ENCODE measurements around the gene PKN3.

Gene PKN3

GRCh38 chr9:128731691-128732090 lies 29.4 kb downstream of the PKN3 start:
- TF ChIP-seq CTCF (IDR thresholded peaks at IDR 0.05) = no peak

- no peak for TF ChIP-seq CTCF (IDR thresholded peaks at IDR 0.05)
These were observed 30.3 kb downstream of the PKN3 start for GRCh38 chr9:128732576-128732975.

GRCh38 chr9:128733256-128733655 lies 31.0 kb downstream of the PKN3 start:
- TF ChIP-seq CTCF (IDR thresholded peaks at IDR 0.05) = peak; percentile 67

GRCh38 chr9:128735373-128735772 lies 33.1 kb downstream of the PKN3 start:
- TF ChIP-seq CTCF (IDR thresholded peaks at IDR 0.05) = no peak

GRCh38 chr9:128742401-128742800 lies 40.1 kb downstream of the PKN3 start:
- TF ChIP-seq CTCF (IDR thresholded peaks at IDR 0.05) = no peak

GRCh38 chr9:128743421-128743820 lies 41.1 kb downstream of the PKN3 start:
- TF ChIP-seq CTCF (IDR thresholded peaks at IDR 0.05) = no peak

- no peak for TF ChIP-seq CTCF (IDR thresholded peaks at IDR 0.05)
These were observed 44.9 kb downstream of the PKN3 start for GRCh38 chr9:128747241-128747640.

GRCh38 chr9:128750926-128751595 lies 48.8 kb downstream of the PKN3 start:
- no peak for TF ChIP-seq CTCF (IDR thresholded peaks at IDR 0.05)

Measured in LNCAP (cell line).